Measurements from ENCODE around the gene GPC6. TPM values are rescaled to one million over a fixed set of nuclear protein-coding genes. Genes with fewer than 3 reads are reported as not detected.

GPC6 gene
- polyA plus RNA-seq, 1 donor (not counting 4 experiments of a cell fraction or from before 2014, with no cell fraction given) = 0.42 TPM

DNA sequence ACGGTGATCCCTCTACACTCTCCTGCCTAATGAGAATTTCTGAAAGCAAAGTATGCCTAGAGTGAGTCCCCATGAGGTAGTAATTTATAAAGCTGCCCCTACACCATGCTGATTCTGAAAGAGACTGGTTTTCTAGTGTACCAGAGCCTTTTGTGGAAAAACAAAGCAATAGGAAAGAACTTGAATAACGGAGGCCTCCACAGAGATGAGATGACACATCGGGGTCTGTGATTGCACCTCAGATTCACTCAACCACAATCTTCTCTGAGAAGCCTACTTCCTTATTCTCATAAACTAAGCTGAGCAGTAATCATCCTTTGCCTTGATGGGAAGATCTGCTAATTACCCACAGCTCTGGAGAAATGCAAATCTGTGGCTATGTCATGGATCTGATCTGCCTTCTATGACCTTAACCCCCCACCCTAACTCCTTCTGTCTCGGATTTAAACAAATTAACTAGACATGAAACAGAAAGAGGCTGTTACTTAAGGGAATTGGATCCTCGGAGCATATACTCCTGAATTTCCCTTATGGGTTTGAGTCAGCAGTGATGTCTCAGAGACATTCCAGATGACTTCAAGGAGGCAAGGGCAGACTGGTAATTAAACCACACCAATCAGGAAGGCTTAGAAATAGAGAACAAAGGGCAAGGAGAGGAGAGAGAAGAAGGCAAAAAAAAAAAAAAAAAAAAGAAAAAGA is 1124.8 kb downstream of the GPC6 start:
- dilution Hi-C loops (cut with MboI; ENCODE audit: extremely low pct_ligation_motif_present, low sequenced_read_pairs) = no loop called here
- DNase-seq (ENCODE audit: low read depth, low spot score) = no peak
- H3K27me3 ChIP-seq (ENCODE audit: control insufficient read depth, extremely low read depth, insufficient read depth, low read length) = peaks cover 6% of the 10 kb centered on the region
- no peaks in the 10 kb centered on the region for H3K79me2 ChIP-seq (ENCODE audit: control insufficient read depth, insufficient read depth, low read length)
- no peak for FAIRE-seq
- no peak overlapping the region for H3K9ac ChIP-seq (ENCODE audit: control insufficient read depth, extremely low read depth, insufficient read depth, low read length)
- no peak overlapping the region for H3K4me3 ChIP-seq (ENCODE audit: control insufficient read depth in 2 of 3, extremely low read depth in 1 of 3, insufficient read depth in 2 of 3, low read depth in 1 of 3, low read length in 3 of 3)
- no peaks in the 10 kb centered on the region for H3K9me1 ChIP-seq (ENCODE audit: control insufficient read depth, extremely low read depth, insufficient read depth, low read length)
- H3K9me3 ChIP-seq (ENCODE audit: control insufficient read depth, low read depth, low read length) = no peaks in the 10 kb centered on the region
- no peaks in the 10 kb centered on the region for H3K4me1 ChIP-seq (ENCODE audit: control insufficient read depth, extremely low read depth, insufficient read depth, low read length)
- H4K20me1 ChIP-seq (ENCODE audit: control insufficient read depth, extremely low read depth, insufficient read depth, low read length) = no peaks in the 10 kb centered on the region
- no peak overlapping the region for H2AFZ ChIP-seq (ENCODE audit: control insufficient read depth, low read length)
- H3K27ac ChIP-seq (ENCODE audit: control insufficient read depth, insufficient read depth, low read length) = no peak overlapping the region
- no peak for TF ChIP-seq EZH2 (IDR thresholded peaks at IDR 0.05; ENCODE audit: low read length)
- no peak for TF ChIP-seq CTCF (optimal IDR thresholded peaks at IDR 0.05 in 1 of 3, IDR thresholded peaks at IDR 0.05 in 1 of 3, conservative IDR thresholded peaks at IDR 0.05 in 1 of 3; ENCODE audit: extremely low read depth in 1 of 3, insufficient read depth in 2 of 3, low read length in 3 of 3)
- no peak overlapping the region for H3K4me2 ChIP-seq (ENCODE audit: control insufficient read depth, extremely low read depth, insufficient read depth, low read depth, low read length)
- H3K36me3 ChIP-seq (ENCODE audit: control insufficient read depth in 2 of 2, extremely low read depth in 1 of 2, insufficient read depth in 2 of 2, low read length in 2 of 2) = no peaks in the 10 kb centered on the region

DNA sequence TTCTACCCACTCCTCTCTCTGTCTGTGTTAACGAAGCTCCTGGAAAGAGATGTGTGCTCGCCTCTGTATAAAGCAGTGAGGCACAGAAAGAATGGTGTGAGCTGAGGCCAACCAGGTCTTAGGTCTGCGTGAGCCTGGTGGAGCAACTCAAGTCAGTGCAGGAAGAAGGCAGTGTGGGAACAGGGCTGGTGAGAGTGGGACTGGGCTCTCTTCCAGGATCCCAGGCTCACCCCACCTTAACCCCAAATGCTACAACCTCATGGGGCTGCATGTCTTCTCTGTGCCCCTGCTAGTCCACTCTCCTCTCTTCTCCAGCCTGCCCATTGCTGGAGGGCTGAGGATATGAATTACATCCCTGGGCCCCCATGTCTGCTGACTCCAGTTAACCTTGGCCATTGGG is 1125.5 kb downstream of the GPC6 start:
- DNase-seq (ENCODE audit: low read depth, low spot score) (no peak), FAIRE-seq (no peak)
- TF ChIP-seq EZH2 (IDR thresholded peaks at IDR 0.05; ENCODE audit: low read length) (no peak), CTCF (optimal IDR thresholded peaks at IDR 0.05 in 1 of 3, IDR thresholded peaks at IDR 0.05 in 1 of 3, conservative IDR thresholded peaks at IDR 0.05 in 1 of 3; ENCODE audit: extremely low read depth in 1 of 3, insufficient read depth in 2 of 3, low read length in 3 of 3) (no peak)
- Histone ChIP-seq H2AFZ (ENCODE audit: control insufficient read depth, low read length) (no peak overlapping the region), H3K36me3 (ENCODE audit: control insufficient read depth in 2 of 2, extremely low read depth in 1 of 2, insufficient read depth in 2 of 2, low read length in 2 of 2) (no peaks in the 10 kb centered on the region), H3K4me1 (ENCODE audit: control insufficient read depth, extremely low read depth, insufficient read depth, low read length) (no peaks in the 10 kb centered on the region), H3K27me3 (ENCODE audit: control insufficient read depth, extremely low read depth, insufficient read depth, low read length) (peaks cover 6% of the 10 kb centered on the region), H3K79me2 (ENCODE audit: control insufficient read depth, insufficient read depth, low read length) (no peaks in the 10 kb centered on the region), H3K9me1 (ENCODE audit: control insufficient read depth, extremely low read depth, insufficient read depth, low read length) (no peaks in the 10 kb centered on the region), H3K9ac (ENCODE audit: control insufficient read depth, extremely low read depth, insufficient read depth, low read length) (no peak overlapping the region), H3K27ac (ENCODE audit: control insufficient read depth, insufficient read depth, low read length) (no peak overlapping the region), H3K4me3 (ENCODE audit: control insufficient read depth in 2 of 3, extremely low read depth in 1 of 3, insufficient read depth in 2 of 3, low read depth in 1 of 3, low read length in 3 of 3) (no peak overlapping the region), H3K4me2 (ENCODE audit: control insufficient read depth, extremely low read depth, insufficient read depth, low read depth, low read length) (no peak overlapping the region), H4K20me1 (ENCODE audit: control insufficient read depth, extremely low read depth, insufficient read depth, low read length) (no peaks in the 10 kb centered on the region), H3K9me3 (ENCODE audit: control insufficient read depth, low read depth, low read length) (no peaks in the 10 kb centered on the region)
- dilution Hi-C loops (cut with MboI; ENCODE audit: extremely low pct_ligation_motif_present, low sequenced_read_pairs) = no loop called here

Data from keratinocyte (primary cell).